HCT116 (cell line): ENCODE measurements around the gene B4GALNT4. TPM values are rescaled to one million over a fixed set of nuclear protein-coding genes. Genes with fewer than 3 reads are reported as not detected.

ENCODE experiments used
- total RNA-seq: library from RNA; stranded (reverse); gene quantifications from one replicate; pipeline ENCODE4 v1.2.1, GENCODE V29; 2021; ENCODE audit not compliant: unreplicated experiment

Gene B4GALNT4
- total RNA-seq, 1 experiment from 2014 or later: 54.3 TPM

Other genes starting within 250 kb of the B4GALNT4 start
- gene SCGB1C1, start 176.4 kb upstream of the B4GALNT4 start, total RNA-seq: not detected
- 49.1 TPM for gene BET1L, start 162.1 kb upstream of the B4GALNT4 start, total RNA-seq
- 75.2 TPM for gene RIC8A, start 161.8 kb upstream of the B4GALNT4 start, total RNA-seq
- 17.9 TPM for gene SIRT3, start 133.2 kb upstream of the B4GALNT4 start, total RNA-seq
- 179 TPM for gene PSMD13, start 132.5 kb upstream of the B4GALNT4 start, total RNA-seq
- gene NLRP6, start 91.1 kb upstream of the B4GALNT4 start, total RNA-seq: not detected
- gene PGGHG, start 80.4 kb upstream of the B4GALNT4 start, total RNA-seq: 57.5 TPM
- gene IFITM5, start 70.0 kb upstream of the B4GALNT4 start, total RNA-seq: not detected
- gene IFITM2, start 61.7 kb upstream of the B4GALNT4 start, total RNA-seq: 106 TPM
- gene IFITM1, start 55.5 kb upstream of the B4GALNT4 start, total RNA-seq: 6.1 TPM
- 380 TPM for gene IFITM3, start 48.6 kb upstream of the B4GALNT4 start, total RNA-seq
- gene PKP3, start 24.7 kb downstream of the B4GALNT4 start, total RNA-seq: 157 TPM
- gene SIGIRR, start 45.5 kb downstream of the B4GALNT4 start, total RNA-seq: 85.6 TPM
- 70.3 TPM for gene ANO9, start 72.5 kb downstream of the B4GALNT4 start, total RNA-seq
- gene PTDSS2, start 80.8 kb downstream of the B4GALNT4 start, total RNA-seq: 40.1 TPM
- 120 TPM for gene RNH1, start 137.7 kb downstream of the B4GALNT4 start, total RNA-seq
- gene HRAS, start 166.1 kb downstream of the B4GALNT4 start, total RNA-seq: 104 TPM
- 9.1 TPM for gene LRRC56, start 168.0 kb downstream of the B4GALNT4 start, total RNA-seq
- 9.5 TPM for gene LMNTD2, start 191.2 kb downstream of the B4GALNT4 start, total RNA-seq
- gene RASSF7, start 191.5 kb downstream of the B4GALNT4 start, total RNA-seq: 35.9 TPM
- 45.5 TPM for gene PHRF1, start 207.0 kb downstream of the B4GALNT4 start, total RNA-seq
- 15.2 TPM for gene IRF7, start 246.5 kb downstream of the B4GALNT4 start, total RNA-seq